ENCODE results near the gene GPR6.

Gene GPR6

DNA sequence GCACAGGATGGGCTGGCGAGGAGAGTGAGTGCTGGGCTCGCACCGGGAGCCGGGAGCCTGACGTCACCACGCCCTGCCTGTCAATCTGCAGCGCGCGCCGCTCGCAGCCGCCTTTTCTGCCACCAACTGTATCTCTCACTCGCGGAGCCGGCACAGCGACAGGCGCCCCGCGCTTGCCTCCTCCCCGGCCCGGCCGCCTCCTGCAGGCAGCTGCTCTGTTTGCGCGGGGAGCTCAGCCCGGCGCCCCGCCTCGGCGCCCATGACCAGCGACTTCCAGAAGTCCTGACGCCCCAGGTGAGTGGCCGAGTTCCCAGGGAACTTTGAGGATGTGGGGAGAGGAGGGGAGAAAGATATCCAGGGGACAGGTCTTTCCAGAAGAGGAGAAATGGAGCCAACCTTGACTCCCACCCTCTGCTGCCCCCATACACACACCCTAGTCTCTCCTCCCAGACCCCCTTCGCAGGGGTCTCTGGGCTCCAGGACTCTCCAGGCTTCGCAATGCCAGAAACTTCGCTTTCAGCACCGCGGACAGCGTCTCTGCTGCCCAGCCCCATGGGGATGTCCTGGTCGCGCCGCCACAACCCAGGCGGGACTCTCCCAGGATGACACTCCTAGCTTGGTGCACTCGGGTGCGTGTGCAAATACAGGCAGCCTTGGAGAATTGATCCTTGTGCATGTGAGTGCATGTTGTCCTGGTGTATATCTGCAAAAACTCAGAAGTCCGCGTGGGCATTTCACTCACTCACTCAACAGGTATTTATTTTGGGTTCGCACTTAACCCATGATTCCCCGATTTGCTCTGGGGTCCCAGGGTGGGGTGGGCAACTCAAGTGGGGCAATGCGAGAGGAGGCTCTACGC, at the start of gene GPR6:
GPR6 (plus strand) TSS at position 138 of the 859 bp plus-strand sequence. CDS start 802 bp downstream, outside the sequence.
- peak; percentile 49 for DNase-seq

- no peak for DNase-seq
Measured at GRCh38 chr6:109934293-109934692, 43.8 kb upstream of the GPR6 start.

GRCh38 chr6:109939654-109940053, 38.5 kb upstream of the GPR6 start:
- DNase-seq = no peak

DNA sequence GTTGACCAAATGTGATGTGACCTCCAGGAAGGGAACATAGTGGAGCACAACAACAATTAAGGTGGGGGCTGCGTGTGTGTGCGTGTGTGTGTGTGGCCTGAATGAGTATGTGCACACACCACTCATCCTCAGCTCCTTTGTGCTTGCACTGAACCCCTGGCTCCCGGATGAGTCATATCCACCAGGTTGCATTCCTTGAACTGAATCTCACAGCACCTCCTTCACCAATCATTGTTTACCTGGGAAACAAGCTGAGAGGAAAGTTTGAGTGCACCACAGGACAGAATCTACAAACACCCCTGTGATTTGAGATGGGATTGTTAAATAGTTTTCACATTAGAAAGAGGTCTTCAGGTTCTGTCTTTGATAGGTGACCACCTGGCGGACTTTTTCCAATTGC, 33.7 kb upstream of the GPR6 start:
- no peak for DNase-seq

GRCh38 chr6:109945091-109945490, 33.0 kb upstream of the GPR6 start:
- no peak for DNase-seq

- no peak for DNase-seq
Measured at GRCh38 chr6:109946979-109947378, 31.1 kb upstream of the GPR6 start.

DNA sequence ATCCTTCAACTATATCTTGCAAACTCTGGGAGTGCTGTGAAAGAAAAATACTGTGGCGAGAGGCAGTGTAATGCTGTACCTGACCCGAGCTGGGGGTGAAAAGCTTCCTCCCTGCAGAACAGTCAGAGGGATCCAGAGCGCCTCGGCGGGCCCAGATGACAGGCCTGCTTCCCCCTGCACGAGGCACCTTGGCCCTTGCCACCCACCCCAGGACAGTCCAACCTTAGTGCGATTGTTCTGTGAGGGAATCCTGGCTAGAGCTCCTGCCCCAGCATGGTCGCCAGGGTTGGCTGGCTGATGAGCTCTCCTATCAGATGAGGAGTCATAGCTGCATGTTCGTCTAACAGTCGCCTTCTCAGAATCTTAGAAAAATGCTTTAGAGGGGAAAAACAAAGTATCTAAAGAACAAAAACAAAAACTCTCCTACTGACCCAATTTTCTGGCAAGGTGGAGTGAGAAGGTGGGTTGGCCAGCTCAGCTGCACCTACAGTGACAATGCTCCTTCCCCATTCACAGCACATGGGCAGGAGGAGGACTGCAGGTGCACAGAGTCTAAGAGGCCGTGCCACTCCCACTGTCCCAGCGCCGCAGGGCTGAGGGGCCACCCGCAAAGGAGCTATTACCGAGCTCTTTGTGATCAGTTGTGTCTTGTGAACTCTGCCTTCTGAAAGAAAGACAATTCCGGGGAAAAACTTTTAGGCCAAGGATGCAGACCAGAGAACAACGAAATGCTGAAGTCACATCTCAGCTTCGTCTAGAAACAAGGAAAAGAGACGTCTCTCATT, 28.6 kb upstream of the GPR6 start:
- DNase-seq = no peak

GRCh38 chr6:109955491-109955890, 22.6 kb upstream of the GPR6 start:
- DNase-seq = no peak

DNA sequence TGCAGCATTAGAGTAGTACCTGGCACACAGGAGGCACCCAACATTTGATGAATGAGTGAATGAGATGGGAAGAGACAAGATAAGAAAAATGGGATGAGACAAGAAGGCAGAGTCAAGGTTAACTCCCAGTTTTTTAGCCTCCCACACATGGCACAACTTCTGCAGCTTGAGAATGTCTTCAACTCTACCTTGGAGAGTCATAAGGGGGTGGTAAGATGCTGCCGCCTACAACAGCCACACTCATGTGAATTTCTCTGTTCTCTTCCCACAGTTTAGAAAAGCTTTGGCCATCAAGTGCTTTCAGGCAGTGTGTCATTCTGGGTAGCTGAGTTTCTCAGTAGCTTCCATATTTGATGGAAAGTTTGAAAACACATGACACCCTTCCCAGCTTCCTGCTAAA, 19.5 kb upstream of the GPR6 start:
- DNase-seq = no peak

GRCh38 chr6:109961611-109962041, 16.5 kb upstream of the GPR6 start:
- DNase-seq = no peak

DNA sequence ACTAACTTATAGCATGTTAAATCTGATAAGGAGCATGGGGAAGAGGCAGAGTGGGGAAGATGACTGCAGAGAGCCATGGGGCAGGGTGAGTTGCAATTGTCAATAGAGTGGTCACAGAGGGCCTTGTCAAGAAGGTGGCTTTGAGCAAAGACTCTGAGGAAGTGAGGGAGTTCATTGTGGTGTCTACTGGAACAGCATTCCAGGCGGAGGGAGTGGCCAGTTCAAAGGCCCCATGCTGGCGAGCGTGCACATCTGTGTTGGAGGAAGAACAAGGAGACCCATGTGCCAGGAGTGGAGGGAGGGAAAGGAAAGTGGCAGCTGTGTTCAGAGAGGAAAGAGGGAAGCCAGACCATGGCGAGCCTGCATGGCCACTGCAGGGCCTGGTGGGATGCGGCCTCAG, 15.8 kb upstream of the GPR6 start:
- DNase-seq = no peak

DNA sequence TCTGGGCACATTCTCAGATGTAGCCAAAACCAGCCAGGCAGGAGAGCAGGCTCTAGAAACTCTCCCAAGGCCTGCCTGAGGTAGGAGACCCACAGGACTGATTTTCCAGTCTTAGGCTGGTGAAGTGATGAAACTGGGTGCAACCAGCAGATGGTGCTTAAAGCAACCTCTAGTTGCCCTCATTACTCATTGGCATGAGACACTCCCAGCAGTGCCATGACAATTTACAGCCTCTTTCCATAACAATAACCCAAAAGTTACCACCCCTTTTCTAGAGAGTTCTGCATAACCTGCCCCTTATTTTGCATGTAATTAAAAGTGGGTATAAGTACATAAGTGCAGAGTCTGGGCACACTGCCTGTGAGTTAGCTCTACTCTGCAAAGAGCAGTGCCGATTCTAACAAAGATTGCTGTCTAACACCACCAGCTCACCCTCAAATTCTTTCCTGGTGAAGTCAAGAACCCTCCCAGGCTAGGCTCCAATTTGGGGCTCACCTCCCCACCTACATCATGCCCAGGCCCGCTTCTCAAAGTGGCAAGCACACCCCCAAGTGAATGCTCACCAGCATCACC, 14.4 kb upstream of the GPR6 start:
- no peak for DNase-seq

DNA sequence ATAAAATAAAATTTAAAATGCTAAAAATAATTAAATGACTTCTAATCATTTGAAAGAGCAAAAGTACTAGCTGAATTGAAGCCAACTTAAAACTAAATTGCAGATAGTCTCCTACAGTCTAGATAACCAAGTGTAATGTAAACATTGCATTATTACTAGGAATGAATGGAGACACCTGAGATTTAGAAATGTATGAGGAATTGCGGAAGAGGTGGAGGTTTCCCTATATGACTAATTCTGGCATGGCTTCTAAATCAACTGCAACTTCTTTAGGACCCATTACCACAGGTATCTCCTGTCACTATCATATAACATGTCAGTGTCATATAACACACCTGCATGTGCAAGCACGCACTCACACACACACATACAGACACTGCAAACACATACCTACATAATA, 13.2 kb upstream of the GPR6 start:
- no peak for DNase-seq

DNA sequence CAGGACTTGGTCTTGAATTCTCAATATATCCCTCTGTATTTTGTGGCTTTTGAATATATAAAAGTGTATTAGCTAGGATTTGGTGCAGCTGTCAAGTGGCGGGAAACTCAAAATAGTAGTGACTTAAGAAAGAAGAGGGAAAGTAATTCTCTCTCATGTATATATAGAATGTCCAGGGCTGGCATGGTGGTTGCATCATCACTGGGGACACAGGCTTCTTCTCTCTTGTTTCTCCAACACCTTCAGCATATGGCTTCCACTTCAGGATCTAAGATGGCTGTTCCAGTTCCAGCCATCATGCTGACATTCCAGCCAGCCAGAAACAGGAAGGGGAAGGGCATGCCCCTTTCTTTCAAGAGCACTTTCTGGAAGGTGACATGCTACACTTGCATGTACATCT, 11.8 kb upstream of the GPR6 start:
- no peak for DNase-seq

- no peak for DNase-seq
Measured at GRCh38 chr6:109977791-109978173, 329 bp upstream of the GPR6 start.

- no peak for DNase-seq
Measured at GRCh38 chr6:109979033-109979921, 1.2 kb downstream of the GPR6 start.

- no peak for DNase-seq
Measured at GRCh38 chr6:109984410-109984809, 6.3 kb downstream of the GPR6 start.

- DNase-seq = no peak
Measured at GRCh38 chr6:109987196-109987595, 9.1 kb downstream of the GPR6 start.

DNA sequence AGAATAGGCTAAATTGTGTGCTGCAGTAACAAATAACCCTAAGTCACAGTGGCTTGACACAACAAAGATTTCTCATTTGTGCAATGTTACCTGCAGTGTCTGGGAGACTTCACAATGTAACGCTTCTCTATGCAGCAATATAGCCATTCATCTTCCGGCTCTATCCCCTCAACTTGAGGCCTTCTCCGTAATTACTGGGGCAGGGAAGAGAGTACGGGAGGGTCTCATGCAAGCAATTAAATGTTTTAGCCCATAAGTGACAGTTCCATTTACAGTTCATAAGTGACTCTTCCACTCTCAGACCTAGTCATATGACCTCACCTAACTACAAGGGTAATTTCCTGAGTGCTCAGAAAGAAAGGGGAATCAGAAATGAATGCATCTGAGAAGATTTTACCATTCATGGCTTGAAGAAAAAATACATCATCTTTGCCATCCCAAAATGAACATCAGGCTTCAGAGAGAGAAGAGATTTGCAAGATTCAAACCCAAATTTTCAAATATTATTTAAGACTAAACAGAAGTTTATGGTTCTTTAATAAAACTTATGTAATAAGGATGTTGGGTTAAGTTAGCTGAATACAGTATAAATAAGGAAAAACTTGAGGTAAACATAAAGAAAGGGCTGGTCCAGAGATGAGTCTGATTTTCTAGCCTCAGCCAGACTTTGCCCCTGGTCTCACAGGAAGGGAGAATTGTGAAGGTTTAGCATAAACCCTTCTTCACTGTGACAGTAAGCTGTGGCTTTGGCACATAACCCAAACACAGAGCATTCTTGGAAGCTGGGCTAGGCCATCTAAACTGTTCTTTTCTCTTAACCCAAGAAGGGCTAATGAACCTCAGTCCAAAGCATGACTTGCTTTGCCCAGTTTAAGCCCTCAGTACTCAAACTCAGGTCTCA, 13.3 kb downstream of the GPR6 start:
- DNase-seq = peak; percentile 54

DNA sequence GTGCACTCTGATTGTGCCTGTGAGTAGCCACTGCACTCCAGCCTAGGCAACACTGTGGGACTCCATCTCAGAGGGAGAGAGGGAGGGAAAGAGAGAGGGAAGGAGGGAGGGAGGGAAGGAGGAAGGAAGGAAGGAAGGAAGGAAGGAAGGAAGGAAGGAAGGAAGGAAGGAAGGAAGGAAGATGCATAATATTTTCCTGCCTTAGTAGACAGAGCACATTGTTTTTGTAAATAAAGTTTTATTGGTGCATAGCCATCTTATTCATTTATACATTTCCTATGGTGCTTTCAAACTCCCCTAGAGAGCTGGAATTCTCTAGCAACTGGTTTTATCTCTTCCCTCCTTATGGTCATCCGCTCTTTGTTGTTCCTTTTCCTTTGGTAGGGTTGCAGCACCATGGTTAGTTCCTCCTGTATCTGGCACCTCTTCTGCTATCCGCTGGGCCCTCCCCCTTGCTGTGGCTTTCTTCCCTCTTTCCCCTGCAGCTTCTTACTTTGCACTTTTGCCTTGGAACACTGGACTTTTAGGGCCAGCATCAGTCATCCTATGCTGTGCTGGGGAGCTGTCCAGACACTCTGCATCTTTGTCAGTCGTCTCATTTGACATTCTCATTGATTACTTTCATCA, 20.2 kb downstream of the GPR6 start:
- DNase-seq = no peak

DNA sequence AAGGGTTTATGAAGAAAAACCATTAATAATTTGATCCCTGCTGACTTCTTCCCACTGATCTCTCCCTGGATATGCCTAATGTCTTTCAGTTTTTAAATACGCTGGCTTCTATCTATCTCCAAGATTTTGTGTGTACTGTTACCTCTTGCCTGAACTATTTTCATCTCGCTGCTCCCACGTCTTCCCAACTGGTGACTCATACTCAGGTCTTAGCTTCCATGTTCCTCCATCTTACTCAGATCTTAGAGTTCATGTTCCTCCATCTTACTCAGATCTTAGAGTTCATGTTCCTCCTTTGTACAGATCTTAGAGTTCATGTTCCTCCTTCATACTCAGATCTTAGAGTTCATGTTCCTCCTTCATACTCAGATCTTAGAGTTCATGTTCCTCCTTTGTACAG, 21.6 kb downstream of the GPR6 start:
- DNase-seq = no peak

Measured in NCI-H1436 treated with DMSO at 0.1 percent for 48 hours (cell line).